DMS 273 (cell line): Measurements from ENCODE around the gene BCAS3.

ENCODE experiments used
- DNase-seq: peaks from one replicate; lab custom pipeline; 2025; ENCODE audit not compliant: unreplicated experiment; lab: John Stamatoyannopoulos, UW

Gene BCAS3

GRCh38 chr17:61054436-61054835 lies 376.8 kb downstream of the BCAS3 start:
- DNase-seq, result no peak

GRCh38 chr17:61057257-61057656 lies 379.6 kb downstream of the BCAS3 start:
- DNase-seq, result no peak

GRCh38 chr17:61058066-61058465 lies 380.4 kb downstream of the BCAS3 start:
- peak; percentile 64 for DNase-seq

GRCh38 chr17:61063528-61063927 lies 385.9 kb downstream of the BCAS3 start:
- DNase-seq, result no peak

GRCh38 chr17:61064087-61064951 lies 386.7 kb downstream of the BCAS3 start:
- no peak for DNase-seq

GRCh38 chr17:61065263-61065773 lies 387.7 kb downstream of the BCAS3 start:
- no peak for DNase-seq

DNA sequence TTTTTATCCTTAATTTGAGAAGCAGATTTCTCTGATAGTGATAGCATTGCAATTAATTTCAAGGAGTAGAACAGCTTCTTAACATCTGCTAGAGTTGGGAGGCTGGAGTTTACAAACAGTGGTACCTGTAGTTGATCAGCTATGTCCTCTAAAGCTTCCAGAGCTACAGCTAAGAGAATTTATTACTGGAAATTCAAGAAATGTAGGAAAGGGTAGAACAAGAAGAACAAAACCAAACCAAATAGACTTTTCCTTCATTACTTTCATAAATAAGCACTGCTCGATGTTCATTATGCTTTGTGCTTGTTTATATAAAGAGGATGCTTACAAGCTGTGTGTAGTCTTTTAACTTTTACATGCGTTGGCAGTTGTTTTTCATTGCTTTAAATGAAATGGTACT lies 388.4 kb downstream of the BCAS3 start:
- DNase-seq, result no peak

DNA sequence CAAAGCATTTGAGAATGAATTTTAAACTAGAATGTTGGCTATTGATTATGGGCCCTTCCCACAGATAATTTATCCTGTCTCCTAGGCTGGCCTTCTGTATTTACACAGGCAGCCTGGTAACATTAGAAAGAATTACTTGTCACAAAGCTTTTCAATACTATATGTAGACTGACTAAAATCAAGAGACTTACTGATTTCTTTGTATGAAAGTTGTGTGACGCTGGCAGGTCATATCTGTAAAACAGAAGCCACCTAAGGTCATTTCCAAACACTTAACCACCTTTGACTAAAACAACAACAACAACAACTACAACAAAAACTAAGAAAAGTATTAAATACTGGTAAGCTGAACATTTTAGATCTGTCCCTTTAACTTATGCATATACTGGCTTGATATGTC lies 393.0 kb downstream of the BCAS3 start:
- no peak for DNase-seq

DNA sequence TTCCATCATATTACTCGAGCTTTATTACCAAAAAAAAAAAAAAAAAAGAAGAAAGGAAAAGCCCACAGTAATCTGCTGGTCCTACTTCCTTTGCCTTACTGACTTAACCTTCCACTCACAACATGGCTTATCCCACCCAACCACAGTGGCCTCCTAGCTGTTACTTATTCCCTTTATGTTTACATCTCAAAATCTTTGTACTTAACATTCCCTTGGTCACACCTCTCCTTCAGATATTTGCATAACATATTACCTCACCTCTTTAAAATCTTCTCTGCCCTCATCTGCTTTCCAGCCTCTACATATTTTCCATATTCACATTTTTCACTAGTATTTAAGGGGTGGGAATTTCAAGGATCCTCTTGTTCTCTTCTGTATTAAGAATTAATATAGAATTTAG lies 395.0 kb downstream of the BCAS3 start:
- no peak for DNase-seq

DNA sequence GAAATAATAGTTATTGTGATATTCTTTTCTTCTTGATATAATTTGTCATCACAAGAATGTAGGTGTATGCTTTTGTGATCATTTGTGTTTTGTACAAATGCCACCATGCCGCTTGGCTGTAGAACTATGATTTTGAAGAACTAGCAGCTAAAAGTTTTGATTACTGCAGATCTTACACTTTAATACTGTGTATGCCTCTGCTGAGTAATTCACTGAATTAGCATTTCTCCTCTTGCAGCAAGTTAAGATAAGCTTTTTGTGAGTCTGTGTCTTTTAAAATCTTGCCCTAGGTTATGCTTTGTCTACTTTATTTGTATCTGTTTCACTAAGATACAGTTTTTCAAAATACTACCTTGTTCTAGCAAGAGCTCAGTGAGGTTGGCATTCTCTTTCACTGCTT lies 395.5 kb downstream of the BCAS3 start:
- DNase-seq, result no peak

GRCh38 chr17:61073799-61074513 lies 396.3 kb downstream of the BCAS3 start:
- no peak for DNase-seq

DNA sequence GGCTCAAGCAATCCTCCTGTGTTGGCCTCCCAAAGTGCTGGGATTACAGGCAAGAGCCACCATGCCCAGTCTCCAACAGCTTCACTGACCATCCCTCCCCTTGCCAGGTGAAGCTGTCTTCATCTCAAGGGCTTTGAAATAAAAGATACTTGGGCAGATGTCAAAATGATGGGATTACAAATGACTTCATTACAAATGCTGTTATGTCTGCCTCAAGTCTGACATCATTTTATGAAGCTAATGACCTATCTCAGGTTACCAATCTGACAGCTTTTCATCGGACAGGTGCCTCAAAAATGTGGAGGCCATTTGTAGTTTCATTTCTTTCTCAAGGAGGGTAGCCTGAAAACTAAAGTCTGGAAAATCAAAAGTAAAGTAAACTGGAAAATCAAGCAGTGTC lies 398.3 kb downstream of the BCAS3 start:
- peak; percentile 37 for DNase-seq

DNA sequence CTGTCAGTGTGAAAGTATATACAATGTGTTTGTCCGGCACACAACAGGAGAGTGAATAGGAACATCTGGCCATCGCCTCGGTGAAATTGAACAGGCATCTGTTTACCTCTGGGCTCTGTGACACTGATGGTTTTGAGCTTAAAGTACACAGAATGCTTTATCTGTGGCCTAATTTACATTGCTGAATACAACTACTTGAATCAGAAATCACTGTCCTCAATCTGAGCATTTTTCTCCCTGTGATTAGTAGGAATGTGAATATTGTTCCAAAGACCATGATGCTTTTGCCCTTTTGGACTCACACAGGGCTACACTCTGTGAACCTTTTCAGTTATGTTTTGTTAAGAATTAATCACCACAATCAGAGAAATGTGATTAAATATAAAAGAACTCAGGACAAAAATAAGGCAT lies 399.0 kb downstream of the BCAS3 start:
- DNase-seq, result peak; percentile 18

- no peak for DNase-seq
Measured at GRCh38 chr17:61081959-61082358, 404.3 kb downstream of the BCAS3 start.

- no peak for DNase-seq
Measured at GRCh38 chr17:61084260-61084659, 406.6 kb downstream of the BCAS3 start.

DNA sequence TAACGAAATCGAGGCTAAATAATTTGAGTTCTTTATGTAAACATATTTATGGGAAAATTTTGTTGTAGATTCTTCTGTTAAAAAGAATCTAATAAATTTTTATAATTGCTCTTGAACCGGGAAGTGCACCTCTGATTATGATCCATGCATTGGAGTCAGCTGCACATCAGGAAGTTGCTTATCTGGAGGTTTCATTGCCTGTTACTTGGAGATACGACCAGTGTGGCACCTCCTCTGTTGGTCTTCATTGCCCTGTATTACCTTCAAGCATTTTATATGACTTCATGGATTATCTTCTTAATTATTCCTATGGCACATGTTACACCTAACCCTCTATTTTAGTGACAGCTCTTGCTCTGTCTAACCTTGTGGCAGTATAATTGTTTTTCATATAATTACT lies 409.4 kb downstream of the BCAS3 start:
- DNase-seq, result no peak

GRCh38 chr17:61088556-61088955 lies 410.9 kb downstream of the BCAS3 start:
- DNase-seq, result no peak

DNA sequence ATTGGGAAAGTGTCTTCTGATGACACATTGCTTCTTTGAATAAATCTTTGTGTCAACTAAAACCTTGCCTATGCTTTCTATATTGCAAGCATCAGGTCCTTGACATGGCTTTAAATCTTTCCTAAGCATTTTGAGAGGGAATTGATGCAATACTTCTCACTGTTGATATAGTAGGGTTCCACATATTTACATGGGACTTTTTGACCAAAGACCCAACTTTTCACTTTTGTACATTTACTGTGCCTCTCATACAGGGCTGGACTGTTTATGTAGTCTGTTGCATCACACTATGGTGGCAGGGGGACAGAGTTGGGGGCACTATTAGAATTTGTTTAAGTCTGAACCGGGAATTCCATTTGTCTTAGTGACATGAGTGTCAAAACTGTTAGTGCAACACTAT lies 413.4 kb downstream of the BCAS3 start:
- DNase-seq, result no peak

GRCh38 chr17:61097781-61098180 lies 420.1 kb downstream of the BCAS3 start:
- DNase-seq, result no peak

GRCh38 chr17:61106354-61106753 lies 428.7 kb downstream of the BCAS3 start:
- DNase-seq, result no peak

DNA sequence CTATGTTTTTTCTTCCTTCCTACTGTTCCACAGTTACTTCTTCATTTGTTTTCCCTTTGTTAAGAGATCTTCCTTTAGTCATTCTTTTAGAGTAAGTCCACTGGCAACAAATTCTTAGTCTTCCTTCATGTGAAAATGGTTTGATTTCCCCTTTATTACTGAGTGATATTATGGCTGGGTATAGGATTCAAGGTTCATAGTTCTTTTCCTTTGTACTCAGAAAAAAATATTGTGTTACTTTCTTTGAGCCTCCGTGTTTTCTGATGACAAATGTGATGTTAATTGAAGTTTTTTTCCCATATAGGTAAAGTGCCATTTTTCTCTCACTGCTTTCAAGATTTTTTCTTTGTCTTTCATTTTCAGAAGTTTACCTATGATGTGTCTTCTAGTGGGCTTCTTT lies 438.9 kb downstream of the BCAS3 start:
- no peak for DNase-seq

DNA sequence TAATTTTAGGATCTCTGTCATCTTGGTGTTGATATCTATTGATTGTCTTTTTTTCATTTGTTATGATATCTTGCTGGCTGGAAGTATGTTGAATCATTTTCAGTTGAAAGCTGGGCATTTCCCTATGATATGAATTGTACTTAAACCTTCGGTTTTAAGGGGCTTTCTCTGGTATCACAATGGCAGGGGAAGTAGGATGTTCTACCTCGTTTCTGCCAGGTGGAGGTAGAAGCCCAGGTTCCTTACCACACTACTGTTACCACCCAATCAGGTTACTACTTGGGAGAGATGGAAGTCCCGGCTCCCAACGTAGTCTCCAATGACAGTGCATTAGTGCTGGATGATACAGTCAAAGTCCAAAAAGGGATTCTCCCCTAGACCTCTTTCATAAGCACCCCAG lies 440.3 kb downstream of the BCAS3 start:
- no peak for DNase-seq
